ENCODE results near the gene KCNQ1.

KCNQ1 gene

GRCh38 chr11:2791521-2792380 lies 346.9 kb downstream of the KCNQ1 start:
- DNase-seq = no peak

DNA sequence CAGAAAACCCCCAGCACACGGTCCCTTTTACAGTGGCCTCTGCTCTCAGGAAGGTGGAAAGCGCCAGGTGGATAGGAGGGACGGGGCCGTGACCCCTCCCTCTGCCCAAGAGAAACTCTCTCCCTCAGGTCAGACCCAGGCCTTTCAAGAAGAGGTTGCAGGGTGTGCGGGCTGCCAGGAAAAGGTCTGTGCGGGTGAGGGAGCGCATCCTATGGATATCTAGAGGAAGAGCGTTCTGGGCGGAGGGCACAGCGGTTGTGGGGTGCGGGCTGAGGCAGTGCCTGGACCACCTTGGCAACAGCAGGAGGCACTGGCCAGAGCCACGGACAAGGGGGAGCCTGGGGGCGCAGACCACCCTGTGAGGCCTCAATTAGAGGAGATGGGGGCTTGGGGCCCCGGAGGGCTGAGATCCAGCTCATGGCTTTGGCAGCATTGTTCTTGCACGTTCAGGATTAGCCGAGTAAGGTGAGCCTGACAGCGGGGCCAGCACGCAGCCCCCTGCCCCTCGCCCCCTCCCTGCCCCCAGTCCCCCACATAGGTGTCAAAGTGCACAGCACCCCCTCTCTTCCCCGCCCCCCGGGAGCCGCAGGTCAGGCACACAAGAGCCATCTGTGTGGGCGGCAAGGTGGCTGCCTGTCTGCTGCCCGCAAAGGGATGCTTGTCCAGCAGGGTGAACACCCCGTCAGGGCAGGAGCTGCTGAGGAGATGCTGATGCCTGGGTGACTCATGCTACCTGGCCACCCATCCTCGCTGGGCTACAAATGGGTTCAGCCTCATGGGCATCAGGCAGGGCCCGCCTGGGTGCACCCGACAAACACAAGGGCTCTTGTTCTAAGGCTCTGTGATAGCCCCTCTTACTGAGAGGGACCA lies 347.8 kb downstream of the KCNQ1 start:
- no peak for DNase-seq

DNA sequence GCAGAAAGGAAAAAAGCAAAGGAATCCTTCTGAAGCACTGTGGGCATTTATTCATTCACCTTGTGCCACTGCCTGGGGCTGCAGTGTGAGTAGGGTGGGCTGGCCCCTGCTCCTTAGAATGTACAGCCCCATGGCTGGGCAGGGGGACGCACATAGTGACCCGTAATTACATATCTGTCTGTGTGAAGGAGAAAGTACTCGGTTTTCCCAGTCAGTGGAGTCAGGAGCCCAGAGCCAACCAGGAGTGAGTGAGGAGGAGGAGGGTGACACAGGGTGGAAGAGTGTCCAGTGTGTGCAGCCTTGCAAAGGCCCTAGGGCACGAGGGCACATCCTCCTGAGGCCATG lies 348.9 kb downstream of the KCNQ1 start:
- no peak for DNase-seq

DNA sequence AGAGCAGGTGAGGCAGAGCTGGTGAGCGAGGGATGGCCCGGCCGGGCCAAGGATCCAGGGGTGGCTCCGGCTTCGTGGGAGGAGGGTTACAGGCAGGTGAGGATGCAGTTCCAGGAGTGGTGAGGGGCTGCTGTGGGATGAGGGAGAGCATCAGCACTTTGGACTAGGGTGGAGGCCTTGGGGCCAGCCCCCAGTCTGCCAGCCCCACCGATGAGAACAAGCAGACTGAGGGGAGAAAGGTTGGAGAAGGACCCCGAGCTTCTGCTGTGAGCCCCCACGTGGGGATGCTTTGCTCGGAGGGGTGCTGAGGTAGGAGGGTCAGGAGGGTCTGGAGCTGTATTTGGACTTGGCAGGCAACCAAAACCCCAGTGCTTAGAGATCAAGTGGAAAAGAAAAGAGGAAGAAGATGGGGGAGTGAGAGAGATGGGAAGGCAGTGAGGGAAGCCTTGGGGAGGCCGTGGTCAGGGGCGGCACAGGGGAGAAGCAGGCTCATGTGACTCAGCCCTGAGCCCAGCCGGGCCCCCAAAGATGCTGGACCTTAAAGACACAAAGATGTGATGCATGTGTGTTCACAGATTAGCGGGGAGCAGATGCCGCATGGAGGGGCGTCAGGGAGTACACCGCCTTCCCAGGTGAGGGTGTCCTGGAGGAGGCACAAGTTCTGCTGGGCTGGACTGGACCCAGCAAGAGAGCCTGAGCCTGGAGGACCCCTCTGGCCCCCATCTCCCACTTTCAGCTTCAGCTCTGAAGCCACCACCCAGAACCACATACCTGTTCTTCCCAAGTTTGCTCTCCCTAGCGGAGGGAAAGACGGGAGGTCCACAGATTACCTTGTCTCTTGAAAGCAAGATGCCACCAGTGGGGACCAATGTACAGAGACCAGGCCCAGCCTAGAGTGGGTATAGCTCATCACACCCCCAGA lies 349.5 kb downstream of the KCNQ1 start:
- no peak for DNase-seq

DNA sequence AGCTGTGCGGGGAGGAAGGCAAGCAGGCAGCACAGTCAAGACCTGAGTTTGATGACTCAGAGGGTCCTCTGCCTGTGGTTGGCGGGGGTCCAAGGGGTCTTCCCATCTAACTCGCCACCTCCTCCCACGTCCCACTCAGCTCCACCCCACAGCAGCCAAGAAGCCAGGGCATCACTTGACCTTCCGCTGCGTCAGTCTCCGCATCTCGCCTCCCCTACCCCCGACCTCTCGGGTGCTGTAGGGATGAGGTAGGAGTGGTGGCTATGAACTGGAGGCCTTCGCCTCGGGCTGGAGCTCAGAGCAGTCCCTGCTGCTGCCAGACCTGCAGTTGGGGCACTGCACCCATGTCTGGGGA lies 350.1 kb downstream of the KCNQ1 start:
- no peak for DNase-seq

DNA sequence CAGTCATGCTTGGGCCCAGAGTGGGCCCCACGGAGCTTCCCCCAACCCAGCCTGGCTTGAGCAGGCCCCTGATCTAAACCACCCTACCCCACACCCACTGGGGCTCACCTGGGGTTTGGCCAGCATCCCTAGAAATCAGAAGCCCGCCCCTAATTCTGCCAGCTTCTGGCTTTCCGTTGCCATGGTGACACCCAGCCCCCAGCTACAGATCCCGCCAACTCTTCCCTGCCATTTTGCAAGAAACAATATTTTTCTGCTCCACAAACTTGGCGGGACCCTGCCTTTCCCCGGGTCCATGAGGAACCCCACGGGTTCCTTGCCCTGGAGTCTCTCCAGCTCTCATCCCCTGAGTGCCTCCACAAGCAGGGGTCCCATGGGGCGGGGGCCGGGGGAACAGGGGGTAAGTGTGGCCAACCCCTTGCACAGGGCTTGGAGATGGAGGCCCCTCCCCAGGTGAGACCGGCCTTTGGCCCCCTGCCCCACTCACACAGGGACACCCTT lies 350.7 kb downstream of the KCNQ1 start:
- no peak for DNase-seq

DNA sequence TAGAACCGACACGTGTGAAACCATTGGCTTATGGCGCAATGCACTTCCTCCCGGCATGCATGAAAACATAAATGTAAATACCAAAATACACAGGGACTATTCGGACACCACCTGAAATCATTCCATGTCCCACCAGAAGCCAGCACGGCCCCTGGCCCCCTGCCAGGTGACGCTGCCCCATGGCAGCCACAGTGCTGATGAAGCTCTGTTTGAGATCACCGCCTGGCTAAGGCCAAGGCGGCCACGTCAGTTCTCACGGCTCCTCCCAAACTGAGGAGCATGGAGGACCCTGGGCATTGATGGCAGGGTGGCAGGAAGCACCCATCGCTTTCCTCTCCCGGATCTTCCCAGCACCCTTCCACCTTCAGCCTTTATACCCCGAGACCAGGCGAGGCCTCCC lies 351.3 kb downstream of the KCNQ1 start:
- DNase-seq = no peak

DNA sequence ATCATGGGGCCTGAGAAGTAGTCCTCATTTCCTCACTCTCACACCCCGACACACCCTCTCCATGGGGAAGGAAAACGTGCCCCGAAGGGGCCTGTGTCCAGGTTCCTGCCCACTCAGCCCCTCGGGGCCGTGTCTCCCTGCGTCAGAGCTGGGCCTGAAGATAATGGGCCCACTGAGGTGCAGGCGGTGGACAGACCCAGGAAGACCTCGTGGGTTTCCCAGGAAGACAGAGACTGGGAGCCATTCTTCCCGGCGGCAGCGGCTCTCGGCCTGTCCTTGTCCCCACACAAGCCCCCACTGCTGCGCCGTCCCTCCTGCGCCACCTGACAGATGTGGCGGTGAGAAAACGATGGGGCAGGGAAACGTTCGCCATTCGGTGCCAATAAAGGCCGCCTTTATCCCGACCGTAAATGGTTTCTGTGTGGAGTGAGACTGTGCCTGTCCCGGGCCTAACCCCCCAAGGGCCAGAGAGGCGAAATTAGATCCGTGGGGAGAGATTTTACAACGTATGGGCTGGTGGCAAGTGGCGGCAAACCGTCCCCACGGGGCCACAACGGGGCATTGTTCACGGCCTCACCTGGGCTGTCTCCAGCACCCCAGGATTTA lies 351.8 kb downstream of the KCNQ1 start:
- no peak for DNase-seq

DNA sequence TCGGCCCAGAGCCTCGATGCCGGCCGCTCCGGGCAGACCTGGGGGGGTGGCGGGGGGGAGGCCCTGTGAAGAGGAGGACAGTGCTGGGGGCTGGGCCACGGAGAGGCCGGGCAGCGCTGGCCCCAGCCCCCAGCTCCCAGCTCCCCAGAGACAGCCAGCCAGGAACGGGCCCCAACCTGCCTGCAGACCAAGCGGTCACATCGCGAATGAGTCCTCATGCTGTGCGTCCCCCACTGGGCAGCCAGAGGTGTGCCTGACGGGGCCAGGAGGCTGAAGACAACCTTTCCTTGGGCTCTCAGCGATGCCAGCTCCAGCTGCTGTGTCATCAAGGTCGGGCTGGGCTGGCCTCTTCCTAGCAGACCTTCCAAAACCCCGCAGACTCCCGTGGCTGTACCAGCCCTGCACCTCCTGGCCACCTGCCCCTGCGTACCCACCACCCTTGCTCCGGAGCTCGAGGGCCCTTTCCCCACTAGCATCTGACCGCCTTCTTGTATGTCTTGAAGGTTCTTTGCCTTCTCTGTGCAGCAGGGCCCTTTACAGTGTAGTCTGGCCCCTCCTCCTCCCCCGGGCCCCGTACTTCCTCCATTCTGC lies 352.4 kb downstream of the KCNQ1 start:
- DNase-seq = no peak

DNA sequence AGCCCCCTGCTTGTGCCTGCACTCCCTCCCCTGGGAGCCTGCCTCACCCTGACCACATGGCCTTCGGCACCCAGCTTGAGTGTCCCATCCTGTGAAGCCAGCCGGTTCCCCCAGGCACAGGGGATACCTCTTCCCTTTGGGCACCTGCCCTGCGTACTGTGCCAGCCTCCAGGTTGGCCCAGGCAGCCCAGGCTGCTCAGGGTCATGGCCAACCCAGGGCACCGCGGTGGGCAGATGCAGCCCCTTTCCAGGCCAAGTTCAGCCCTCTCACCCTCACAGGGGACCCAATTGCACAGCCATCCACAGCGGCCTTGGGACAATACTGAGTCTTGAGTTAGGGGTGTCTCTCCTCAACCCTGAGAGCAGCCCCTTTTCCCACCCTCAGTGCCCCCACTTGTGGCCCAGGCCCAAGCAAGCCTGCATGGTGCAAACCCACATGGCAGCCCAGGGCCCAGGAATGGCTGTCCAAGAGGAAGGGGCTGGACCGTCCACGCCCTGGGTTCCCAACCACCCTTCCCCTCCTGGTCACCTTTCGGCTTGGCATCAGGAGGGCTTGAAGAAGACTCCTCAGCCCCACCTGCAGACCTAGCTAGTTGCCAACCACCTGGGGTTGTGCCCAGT lies 353.0 kb downstream of the KCNQ1 start:
- DNase-seq = no peak

DNA sequence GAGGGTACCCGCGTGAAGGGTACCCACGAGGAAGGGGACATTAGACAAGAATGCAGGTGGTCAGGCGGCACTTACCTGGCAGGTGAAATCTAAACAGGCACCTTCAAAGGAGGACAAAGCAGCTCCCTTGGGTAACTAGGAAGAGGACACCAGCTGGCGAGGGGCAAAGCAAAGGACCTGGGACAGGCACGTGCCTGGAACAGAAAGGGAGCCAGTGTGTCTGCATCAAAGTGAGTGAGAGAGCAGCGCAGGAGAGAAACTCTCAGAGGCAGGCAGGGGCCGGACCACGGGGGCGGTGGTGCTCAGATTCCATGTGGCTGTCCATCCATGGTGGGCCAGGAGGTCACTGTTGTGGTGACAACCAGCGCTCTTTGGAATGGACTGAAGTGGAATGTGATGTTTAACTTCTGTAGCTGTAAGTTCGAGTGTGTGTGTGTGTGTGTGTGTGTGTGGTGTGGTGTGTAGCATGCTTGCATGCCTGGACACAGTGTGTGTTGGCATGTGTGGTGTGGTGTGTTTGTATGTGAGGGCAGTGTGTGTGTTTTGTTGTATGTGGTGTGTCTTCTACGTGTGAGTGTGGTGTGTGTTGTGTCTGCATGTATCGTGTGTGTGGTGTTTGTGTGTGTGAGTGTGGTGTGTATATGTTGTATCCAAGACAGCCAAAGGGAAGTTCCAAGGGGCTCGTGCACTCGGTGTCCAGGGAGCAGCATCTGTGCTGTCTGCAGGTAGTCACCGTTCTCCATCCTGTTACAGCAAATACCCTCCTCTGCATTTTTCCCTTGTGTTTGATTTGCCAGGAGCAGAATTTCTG lies 354.3 kb downstream of the KCNQ1 start:
- DNase-seq = no peak

GRCh38 chr11:2799881-2800654 lies 355.3 kb downstream of the KCNQ1 start:
- no peak for DNase-seq

- DNase-seq = no peak
Observed at GRCh38 chr11:2800655-2801531, 356.1 kb downstream of the KCNQ1 start.

- DNase-seq = no peak
Observed at GRCh38 chr11:2801711-2802388, 357.0 kb downstream of the KCNQ1 start.

DNA sequence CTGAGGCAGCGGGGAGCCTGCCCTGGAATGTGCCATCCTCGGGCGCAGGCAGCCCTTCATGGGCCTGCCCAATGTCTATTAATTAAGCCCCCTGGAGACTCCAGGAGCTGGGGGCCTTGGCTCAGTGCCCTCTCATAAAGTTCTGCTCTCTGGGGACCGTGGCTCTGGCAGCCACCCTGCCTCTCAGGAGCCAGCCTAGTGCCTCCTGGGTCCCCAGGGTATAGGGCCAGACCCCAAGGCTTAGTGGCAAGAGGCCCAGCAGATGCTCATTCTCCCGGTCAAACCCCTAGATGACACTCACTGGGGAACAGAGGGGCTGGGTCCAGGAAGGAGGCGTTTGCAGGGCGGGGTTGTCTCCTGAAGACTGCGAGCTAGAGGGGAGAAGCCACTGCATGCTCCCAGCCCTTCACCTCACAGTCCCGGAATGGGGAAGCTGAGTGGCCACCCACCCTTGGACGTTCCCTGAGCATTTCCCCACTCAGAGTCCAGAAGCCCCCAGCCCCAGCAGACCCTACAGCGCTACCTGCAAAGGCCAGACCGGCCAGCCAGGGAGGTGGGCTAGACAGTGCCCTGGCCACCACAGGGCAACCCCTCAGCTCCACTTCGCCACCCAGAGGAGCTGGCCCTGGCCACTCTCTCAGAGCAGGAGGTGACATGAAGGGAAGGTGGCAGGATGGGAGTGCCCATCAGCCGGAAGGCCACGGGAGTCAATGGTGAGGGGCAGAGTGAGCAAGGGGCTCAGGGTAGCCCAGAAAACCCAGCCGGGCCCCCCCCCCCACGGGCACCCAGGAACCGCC lies 357.8 kb downstream of the KCNQ1 start:
- no peak for DNase-seq

GRCh38 chr11:2803186-2804091 lies 358.6 kb downstream of the KCNQ1 start:
- DNase-seq = no peak

Data from fibroblast of skin of abdomen (primary cell).